Aorta (tissue), 5 donors: Measurements from ENCODE around the gene PSMB11. TPM values are rescaled to one million over a fixed set of nuclear protein-coding genes. Genes with fewer than 3 reads are reported as not detected.
A peak's percentile ranks its signal among the peaks of the same experiment; 100 is the strongest.
"Not testable (repeated sequence)": the region's sequence is repeated elsewhere in the genome, so short reads cannot be mapped to it uniquely, and the experiment has no call there.

Experiments
- ATAC-seq: fragments of 200-7000 bp; cut with Tn5 transposase; one replicate; pipeline ENCODE4 v1.9.1; 2022; ENCODE audit warnings: moderate library complexity; ENCODE audit not compliant: low FRiP score
- DNase-seq, 2 donors: peaks; one replicate each; pipeline ENCODE4 v3.0.0-alpha.2; 2020
- H3K27ac ChIP-seq, 2 donors: one replicate each; pipeline ENCODE4 v1.5.1; 2013; ENCODE audit warnings: low read length in 2 of 2, mild to moderate bottlenecking in 2 of 2, moderate library complexity in 2 of 2, control low read depth in 1 of 2, inconsistent platforms in 1 of 2, low read depth in 1 of 2
- H3K27me3 ChIP-seq, 2 donors: one replicate each; pipeline ENCODE4 v1.6.1; 2013; ENCODE audit warnings: control low read depth in 1 of 2, low read length in 1 of 2, mild to moderate bottlenecking in 1 of 2, moderate library complexity in 1 of 2; ENCODE audit not compliant: insufficient read depth in 2 of 2, control insufficient read depth in 1 of 2
- H3K36me3 ChIP-seq, 2 donors: one replicate each; pipeline ENCODE4 v1.6.1; 2013; ENCODE audit warnings: control low read depth in 1 of 2, low read length in 1 of 2, mild to moderate bottlenecking in 1 of 2; ENCODE audit not compliant: insufficient read depth in 2 of 2, control insufficient read depth in 1 of 2
- H3K4me1 ChIP-seq, 2 donors: one replicate each; pipeline ENCODE4 v1.6.1; 2013; ENCODE audit warnings: low read length in 2 of 2, control low read depth in 1 of 2, mild to moderate bottlenecking in 1 of 2, moderate library complexity in 1 of 2; ENCODE audit not compliant: insufficient read depth in 2 of 2, control insufficient read depth in 1 of 2
- H3K4me3 ChIP-seq, 2 donors: one replicate each; pipeline ENCODE4 v1.5.1; 2013; ENCODE audit warnings: low read length in 2 of 2, control low read depth in 1 of 2, mild to moderate bottlenecking in 1 of 2
- H3K9me3 ChIP-seq: one replicate; pipeline ENCODE4 v1.6.1; 2013; ENCODE audit warnings: mild to moderate bottlenecking, low read length; ENCODE audit not compliant: control insufficient read depth
- WGBS, 2 donors: extraction: QIAGEN DNeasy Blood & Tissue Kit; methylation state at CpG; one replicate each; pipeline ENCODE4 v1.1.7; 2013; 5-methylcytosine and 5-hydroxymethylcytosine counted together
- intact Hi-C, 2 donors: fragments of 100-400 bp; cut with DNase I; formaldehyde crosslinking; loops; one replicate each; pipeline versions ENCODE4 v1.14.2 to v1.15.0; 2022
- polyA plus RNA-seq, 2 donors: library from polyadenylated mRNA; stranded (reverse); fragments of 200-250 nt; gene quantifications; one replicate each; pipeline ENCODE4 v1.2.3, GENCODE V29; 2013
- total RNA-seq, 2 donors: library from RNA; stranded (reverse); fragmentation: NEBNext Ultra II Directional; extraction: Animal tissue kit (Norgen Biotek cat#: 25700); gene quantifications; one replicate each; pipeline ENCODE4 v1.2.1, GENCODE V29; 2021
- donor health status: healthy with polysubstance abuse.
- donor health status: Bipolar disorder and iron deficiency.
- donor health status: DM: no; HTN: no; CAD: no.
- donor health status: DM: no; HTN: no; CAD: no.
- donor health status: DM: yes; HTN: yes; CAD: no.

The PSMB11 gene
- total and polyA plus RNA-seq, 4 donors = not detected

- H3K4me3 ChIP-seq = no peak overlapping the region
- intact Hi-C loops = no loop called here
- H3K27me3 ChIP-seq = no peaks in the 10 kb centered on the region
- ATAC-seq (no peak), DNase-seq (no peak)
- H3K36me3 ChIP-seq = no peaks in the 10 kb centered on the region
- 96 to 97% methylated on average over 2 of the region's 2 CpGs for WGBS, 2 donors
- no peaks in the 10 kb centered on the region for H3K9me3 ChIP-seq
- no peaks in the 10 kb centered on the region for H3K4me1 ChIP-seq
- no peak overlapping the region for H3K27ac ChIP-seq
These were observed 41.2 kb upstream of the PSMB11 start for GRCh38 chr14:23000860-23001259.

GRCh38 chr14:23002592-23002991 lies 39.4 kb upstream of the PSMB11 start:
- 95 to 96% methylated on average over 3 of the region's 3 CpGs for WGBS, 2 donors
- no peak overlapping the region for H3K4me3 ChIP-seq
- no peak for DNase-seq

GRCh38 chr14:23004274-23004673 lies 37.7 kb upstream of the PSMB11 start:
- H3K4me1 ChIP-seq, ATAC-seq, intact Hi-C loops, DNase-seq, H3K27me3 ChIP-seq, H3K4me3 ChIP-seq, H3K36me3 ChIP-seq, H3K27ac ChIP-seq, H3K9me3 ChIP-seq: not testable (repeated sequence)
- 91 to 97% methylated on average over 4 of the region's 4 CpGs for WGBS, 2 donors

More at GRCh38 chr14:23002592-23002991, 39.4 kb upstream of the PSMB11 start:
- Histone ChIP-seq H3K9me3 (no peaks in the 10 kb centered on the region), H3K27ac (no peak overlapping the region), H3K4me1 (no peaks in the 10 kb centered on the region), H3K36me3 (no peaks in the 10 kb centered on the region), H3K27me3 (no peaks in the 10 kb centered on the region)
- no peak for ATAC-seq
- intact Hi-C loops = no loop called here

- Histone ChIP-seq H3K27ac (no peak overlapping the region), H3K4me1 (no peaks in the 10 kb centered on the region), H3K36me3 (no peaks in the 10 kb centered on the region), H3K4me3 (no peak overlapping the region), H3K9me3 (no peaks in the 10 kb centered on the region), H3K27me3 (no peaks in the 10 kb centered on the region)
- DNase-seq = no peak
- ATAC-seq = no peak
- 63 to 67% methylated on average over 3 of the region's 3 CpGs for WGBS, 2 donors
- intact Hi-C loops = no loop called here
These were observed 36.4 kb upstream of the PSMB11 start for GRCh38 chr14:23005451-23006187.

- Histone ChIP-seq H3K27ac (no peak overlapping the region), H3K4me3 (peak overlapping the region; percentile 22 to 24), H3K9me3 (no peaks in the 10 kb centered on the region), H3K4me1 (no peaks in the 10 kb centered on the region), H3K27me3 (no peaks in the 10 kb centered on the region), H3K36me3 (no peaks in the 10 kb centered on the region)
- intact Hi-C loops = no loop called here
- ATAC-seq (no peak), DNase-seq (no peak)
- 33% methylated on average over 5 of the region's 5 CpGs for WGBS, 2 donors
These were observed 35.9 kb upstream of the PSMB11 start for GRCh38 chr14:23006188-23006534.

- Histone ChIP-seq H3K4me3 (peak overlapping the region; percentile 22 to 24), H3K36me3 (no peaks in the 10 kb centered on the region), H3K27me3 (no peaks in the 10 kb centered on the region), H3K4me1 (no peaks in the 10 kb centered on the region), H3K9me3 (no peaks in the 10 kb centered on the region), H3K27ac (peak overlapping the region in 1 of 2 donors; percentile 67)
- intact Hi-C loops = no loop called here
- ATAC-seq (peak; percentile 98), DNase-seq (peak; percentile 97 to 98)
- 0 to 1% methylated on average over 62 of the region's 62 CpGs for WGBS, 2 donors
These were observed 35.2 kb upstream of the PSMB11 start for GRCh38 chr14:23006544-23007419.

GRCh38 chr14:23008831-23009230 lies 33.2 kb upstream of the PSMB11 start:
- ATAC-seq (no peak), DNase-seq (no peak)
- intact Hi-C loops = no loop called here
- Histone ChIP-seq H3K4me3 (no peak overlapping the region), H3K9me3 (no peaks in the 10 kb centered on the region), H3K27ac (no peak overlapping the region), H3K36me3 (no peaks in the 10 kb centered on the region), H3K27me3 (no peaks in the 10 kb centered on the region), H3K4me1 (no peaks in the 10 kb centered on the region)
- WGBS, 2 donors = 3 to 7% methylated on average over 3 of the region's 3 CpGs

GRCh38 chr14:23009483-23009938 lies 32.5 kb upstream of the PSMB11 start:
- H3K27ac ChIP-seq = no peak overlapping the region
- intact Hi-C loops = no loop called here

More at GRCh38 chr14:23009483-23009938, 32.5 kb upstream of the PSMB11 start:
- Histone ChIP-seq H3K36me3 (no peaks in the 10 kb centered on the region), H3K4me3 (peak overlapping the region; percentile 60 to 96), H3K9me3 (no peaks in the 10 kb centered on the region), H3K4me1 (no peaks in the 10 kb centered on the region), H3K27me3 (no peaks in the 10 kb centered on the region)
- WGBS, 2 donors = 4 to 16% methylated on average over 8 of the region's 8 CpGs
- DNase-seq = no peak
- ATAC-seq = no peak
